Measurements from ENCODE around the gene BBS9. TPM values are rescaled to one million over a fixed set of nuclear protein-coding genes. Genes with fewer than 3 reads are reported as not detected.

Gene BBS9
- total and polyA plus RNA-seq, 2 of the 4 experiments (the other 2 are of a cell fraction): 7.9 to 9.5 TPM

- no peaks in the 10 kb centered on the region for H3K79me1 ChIP-seq (ENCODE audit: low read depth in 1 of 2, low read length in 2 of 2)
- no peak overlapping the region for H3K4ac ChIP-seq (ENCODE audit: low read depth, low read length)
- no peaks in the 10 kb centered on the region for H3K9me3 ChIP-seq (ENCODE audit: control insufficient read depth, insufficient read depth, low read length)
- no peak overlapping the region for H3K14ac ChIP-seq (replicated peaks; ENCODE audit: low read depth, low read length)
- ATAC-seq (ENCODE audit: low read depth) (no peak), DNase-seq (no peak)
- no peak overlapping the region for H3K56ac ChIP-seq (ENCODE audit: extremely low read depth, insufficient read depth, low read length)
- H2BK20ac ChIP-seq (ENCODE audit: low read depth, low read length): no peak overlapping the region
- H3K27ac ChIP-seq (ENCODE audit: insufficient read depth, low read length): no peak overlapping the region
- H4K5ac ChIP-seq (ENCODE audit: low read depth, low read length): no peak overlapping the region
- no peak overlapping the region for H2AFZ ChIP-seq (replicated peaks; ENCODE audit: low read length, poor library complexity)
- no peaks in the 10 kb centered on the region for H4K20me1 ChIP-seq (ENCODE audit: insufficient read depth, low read length)
- H3K23ac ChIP-seq (ENCODE audit: low read depth, low read length): no peak overlapping the region
- H2BK120ac ChIP-seq (ENCODE audit: low read depth, low read length): no peak overlapping the region
- no peak overlapping the region for H2BK5ac ChIP-seq (ENCODE audit: low read depth, low read length, poor library complexity, severe bottlenecking)
- no peaks in the 10 kb centered on the region for H3K9me1 ChIP-seq (ENCODE audit: insufficient read depth, low read length)
- TF ChIP-seq NFE2L2 (IDR thresholded peaks at IDR 0.05; ENCODE audit: low read depth, low read length) (no peak), MAZ (IDR thresholded peaks at IDR 0.05; ENCODE audit: borderline replicate concordance, low read depth, low read length) (no peak), POLR2A (IDR thresholded peaks at IDR 0.05; ENCODE audit: low read depth, low read length) (no peak), BHLHE40 (IDR thresholded peaks at IDR 0.05; ENCODE audit: low read depth, low read length) (no peak), RCOR1 (IDR thresholded peaks at IDR 0.05; ENCODE audit: insufficient replicate concordance, low read length) (no peak), FOS (IDR thresholded peaks at IDR 0.05; ENCODE audit: low read depth, low read length) (no peak), MXI1 (IDR thresholded peaks at IDR 0.05; ENCODE audit: borderline replicate concordance, low read depth, low read length) (no peak), USF2 (IDR thresholded peaks at IDR 0.05; ENCODE audit: low read depth, low read length) (no peak), SMC3 (IDR thresholded peaks at IDR 0.05; ENCODE audit: low read depth, low read length) (no peak), RFX5 (IDR thresholded peaks at IDR 0.05; ENCODE audit: low read depth, low read length) (no peak), CHD1 (IDR thresholded peaks at IDR 0.05; ENCODE audit: low read depth, low read length) (no peak), CEBPB (IDR thresholded peaks at IDR 0.05; ENCODE audit: low read depth, low read length) (no peak), MAFK (IDR thresholded peaks at IDR 0.05; ENCODE audit: low read depth, low read length) (no peak), RAD21 (IDR thresholded peaks at IDR 0.05; ENCODE audit: low read length) (no peak)
- TF ChIP-seq, protein P1, sequence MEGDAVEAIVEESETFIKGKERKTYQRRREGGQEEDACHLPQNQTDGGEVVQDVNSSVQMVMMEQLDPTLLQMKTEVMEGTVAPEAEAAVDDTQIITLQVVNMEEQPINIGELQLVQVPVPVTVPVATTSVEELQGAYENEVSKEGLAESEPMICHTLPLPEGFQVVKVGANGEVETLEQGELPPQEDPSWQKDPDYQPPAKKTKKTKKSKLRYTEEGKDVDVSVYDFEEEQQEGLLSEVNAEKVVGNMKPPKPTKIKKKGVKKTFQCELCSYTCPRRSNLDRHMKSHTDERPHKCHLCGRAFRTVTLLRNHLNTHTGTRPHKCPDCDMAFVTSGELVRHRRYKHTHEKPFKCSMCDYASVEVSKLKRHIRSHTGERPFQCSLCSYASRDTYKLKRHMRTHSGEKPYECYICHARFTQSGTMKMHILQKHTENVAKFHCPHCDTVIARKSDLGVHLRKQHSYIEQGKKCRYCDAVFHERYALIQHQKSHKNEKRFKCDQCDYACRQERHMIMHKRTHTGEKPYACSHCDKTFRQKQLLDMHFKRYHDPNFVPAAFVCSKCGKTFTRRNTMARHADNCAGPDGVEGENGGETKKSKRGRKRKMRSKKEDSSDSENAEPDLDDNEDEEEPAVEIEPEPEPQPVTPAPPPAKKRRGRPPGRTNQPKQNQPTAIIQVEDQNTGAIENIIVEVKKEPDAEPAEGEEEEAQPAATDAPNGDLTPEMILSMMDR (conservative IDR thresholded peaks at IDR 0.05; ENCODE audit: low read depth, low read length): no peak
- TF ChIP-seq, protein P2, sequence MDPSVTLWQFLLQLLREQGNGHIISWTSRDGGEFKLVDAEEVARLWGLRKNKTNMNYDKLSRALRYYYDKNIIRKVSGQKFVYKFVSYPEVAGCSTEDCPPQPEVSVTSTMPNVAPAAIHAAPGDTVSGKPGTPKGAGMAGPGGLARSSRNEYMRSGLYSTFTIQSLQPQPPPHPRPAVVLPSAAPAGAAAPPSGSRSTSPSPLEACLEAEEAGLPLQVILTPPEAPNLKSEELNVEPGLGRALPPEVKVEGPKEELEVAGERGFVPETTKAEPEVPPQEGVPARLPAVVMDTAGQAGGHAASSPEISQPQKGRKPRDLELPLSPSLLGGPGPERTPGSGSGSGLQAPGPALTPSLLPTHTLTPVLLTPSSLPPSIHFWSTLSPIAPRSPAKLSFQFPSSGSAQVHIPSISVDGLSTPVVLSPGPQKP (IDR thresholded peaks at IDR 0.05; ENCODE audit: borderline replicate concordance, low read depth, low read length): no peak
- WGBS, 2 experiments (ENCODE audit: extremely low coverage in 2 of 2, insufficient read length in 1 of 2): 100% methylated on average over 1 of the region's 3 CpGs; no CpG with 5 or more reads in 1 of the 2 experiments
- no peak overlapping the region for H2AK5ac ChIP-seq (ENCODE audit: low read depth, low read length)
- peaks cover 4% of the 10 kb centered on the region for H3K4me1 ChIP-seq (ENCODE audit: control insufficient read depth, insufficient read depth, low read length)
- BruUV-seq (replicated peaks): no TSS peak
- no peak overlapping the region for H2AK9ac ChIP-seq (replicated peaks; ENCODE audit: low read depth, low read length, poor library complexity)
- H2BK15ac ChIP-seq (ENCODE audit: low read depth, low read length): no peak overlapping the region
- H4K91ac ChIP-seq (ENCODE audit: insufficient read depth, low read depth, low read length): no peak overlapping the region
- CTCF ChIA-PET: no interaction called here
- H3K4me2 ChIP-seq (ENCODE audit: low read depth, low read length): no peak overlapping the region
- in situ Hi-C loops (cut with MboI; ENCODE audit: low sequenced_read_pairs) (no loop called here), intact Hi-C loops (cut with micrococcal nuclease) (no loop called here), dilution Hi-C loops (cut with HindIII; ENCODE audit: low sequenced_read_pairs, unreplicated experiment) (no loop called here)
- POLR2A ChIA-PET (ENCODE audit: unreplicated experiment): no interaction called here
- H4K8ac ChIP-seq (ENCODE audit: low read depth in 2 of 2, low read length in 2 of 2): no peak overlapping the region
- H3K36me3 ChIP-seq (ENCODE audit: control insufficient read depth, insufficient read depth, low read length): no peaks in the 10 kb centered on the region
- no peak overlapping the region for H3K4me3 ChIP-seq (ENCODE audit: insufficient read depth, low read depth, low read length)
- H3K18ac ChIP-seq (ENCODE audit: low read depth, low read length): no peak overlapping the region
- H3K27me3 ChIP-seq (ENCODE audit: control insufficient read depth, insufficient read depth, low read length): no peaks in the 10 kb centered on the region
- H3K9ac ChIP-seq (ENCODE audit: low read depth, low read length): no peak overlapping the region
These were observed 481.6 kb downstream of the BBS9 start for GRCh38 chr7:33610918-33611317.
